ENCODE data around the gene SUSD4. TPM values are rescaled to one million over a fixed set of nuclear protein-coding genes. Genes with fewer than 3 reads are reported as not detected.

The SUSD4 gene, protein sequence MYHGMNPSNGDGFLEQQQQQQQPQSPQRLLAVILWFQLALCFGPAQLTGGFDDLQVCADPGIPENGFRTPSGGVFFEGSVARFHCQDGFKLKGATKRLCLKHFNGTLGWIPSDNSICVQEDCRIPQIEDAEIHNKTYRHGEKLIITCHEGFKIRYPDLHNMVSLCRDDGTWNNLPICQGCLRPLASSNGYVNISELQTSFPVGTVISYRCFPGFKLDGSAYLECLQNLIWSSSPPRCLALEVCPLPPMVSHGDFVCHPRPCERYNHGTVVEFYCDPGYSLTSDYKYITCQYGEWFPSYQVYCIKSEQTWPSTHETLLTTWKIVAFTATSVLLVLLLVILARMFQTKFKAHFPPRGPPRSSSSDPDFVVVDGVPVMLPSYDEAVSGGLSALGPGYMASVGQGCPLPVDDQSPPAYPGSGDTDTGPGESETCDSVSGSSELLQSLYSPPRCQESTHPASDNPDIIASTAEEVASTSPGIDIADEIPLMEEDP
- total RNA-seq (3.9 and 8.3 TPM in 2 replicates), polyA plus RNA-seq (5.1 and 5.6 TPM in 2 replicates)

DNA sequence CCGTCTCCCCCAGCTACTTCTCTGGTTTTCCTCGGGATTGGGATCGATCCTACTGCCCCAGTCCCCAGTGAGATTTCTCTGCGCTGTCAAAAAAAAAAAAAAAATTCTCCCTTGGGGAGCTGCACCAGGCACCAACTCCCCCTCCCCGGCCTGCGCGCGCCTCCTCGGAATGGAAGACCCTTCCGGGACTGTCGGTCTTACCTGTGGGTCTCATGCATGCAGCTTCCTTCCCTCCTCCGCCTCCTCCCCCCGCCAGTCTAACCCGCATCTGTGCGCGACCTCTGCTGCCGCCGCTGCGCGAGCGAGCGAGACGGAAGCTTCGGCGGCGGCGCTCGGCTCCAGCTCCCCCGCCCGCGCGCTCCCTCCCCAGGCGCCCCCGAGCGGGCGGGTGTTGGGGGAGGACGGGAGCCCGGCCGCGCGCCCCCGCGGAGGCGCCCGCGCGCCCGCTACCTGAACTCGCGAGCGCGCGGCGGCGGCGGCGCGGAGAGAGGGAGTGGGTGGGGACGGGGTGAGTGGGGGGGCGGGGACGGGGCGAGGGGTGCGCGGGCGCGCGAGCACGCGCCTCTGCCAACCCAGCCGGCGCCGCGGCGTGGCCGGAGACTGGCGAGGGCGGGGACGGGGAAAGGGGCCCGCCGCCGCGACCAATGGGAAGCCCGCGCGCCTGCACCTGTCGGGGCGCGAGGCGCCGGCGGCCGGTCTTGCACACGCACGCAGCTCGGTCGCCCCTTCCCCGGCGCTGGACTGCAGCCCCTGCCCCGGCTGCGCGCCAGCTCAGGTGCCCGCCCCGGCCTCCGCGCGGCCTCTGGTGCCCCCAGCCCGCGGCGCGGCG lies at the start of gene SUSD4:
Gene SUSD4 (minus strand): TSS at position 321 of the 829 bp plus-strand sequence. CDS start 751 bp downstream, outside the sequence.
- Histone ChIP-seq H3K27me3 (peaks cover 52% of the 10 kb centered on the region), H3K4me2 (peak within 1 kb of the TSS; percentile 99), H3K27ac (no peak within 1 kb of the TSS), H3K9me2 (replicated peaks; ENCODE audit: insufficient read depth) (no peaks in the 10 kb centered on the region), H3K4me1 (ENCODE audit: insufficient read depth) (peaks cover 15% of the 10 kb centered on the region), H2AFZ (peak within 1 kb of the TSS; percentile 40), H3K36me3 (replicated peaks; ENCODE audit: insufficient read depth, low read depth) (no peaks in the 10 kb centered on the region), H3K79me2 (no peaks in the 10 kb centered on the region), H4K20me1 (ENCODE audit: insufficient read depth, poor library complexity, severe bottlenecking) (no peaks in the 10 kb centered on the region), H3K4me3 (peak within 1 kb of the TSS; percentile 29), H3K9me3 (ENCODE audit: low read depth) (no peaks in the 10 kb centered on the region)
- TF ChIP-seq EZH2 (IDR thresholded peaks at IDR 0.05; ENCODE audit: borderline replicate concordance) (no peak), EZH2phosphoT487 (IDR thresholded peaks at IDR 0.05; ENCODE audit: low read depth, severe bottlenecking, unreplicated experiment) (no peak)
- TF ChIP-seq, protein P1, sequence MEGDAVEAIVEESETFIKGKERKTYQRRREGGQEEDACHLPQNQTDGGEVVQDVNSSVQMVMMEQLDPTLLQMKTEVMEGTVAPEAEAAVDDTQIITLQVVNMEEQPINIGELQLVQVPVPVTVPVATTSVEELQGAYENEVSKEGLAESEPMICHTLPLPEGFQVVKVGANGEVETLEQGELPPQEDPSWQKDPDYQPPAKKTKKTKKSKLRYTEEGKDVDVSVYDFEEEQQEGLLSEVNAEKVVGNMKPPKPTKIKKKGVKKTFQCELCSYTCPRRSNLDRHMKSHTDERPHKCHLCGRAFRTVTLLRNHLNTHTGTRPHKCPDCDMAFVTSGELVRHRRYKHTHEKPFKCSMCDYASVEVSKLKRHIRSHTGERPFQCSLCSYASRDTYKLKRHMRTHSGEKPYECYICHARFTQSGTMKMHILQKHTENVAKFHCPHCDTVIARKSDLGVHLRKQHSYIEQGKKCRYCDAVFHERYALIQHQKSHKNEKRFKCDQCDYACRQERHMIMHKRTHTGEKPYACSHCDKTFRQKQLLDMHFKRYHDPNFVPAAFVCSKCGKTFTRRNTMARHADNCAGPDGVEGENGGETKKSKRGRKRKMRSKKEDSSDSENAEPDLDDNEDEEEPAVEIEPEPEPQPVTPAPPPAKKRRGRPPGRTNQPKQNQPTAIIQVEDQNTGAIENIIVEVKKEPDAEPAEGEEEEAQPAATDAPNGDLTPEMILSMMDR (IDR thresholded peaks at IDR 0.05; ENCODE audit: poor library complexity), result no peak
- WGBS (ENCODE audit: low lambda C conversion rate, missing lambda C conversion rate), result 2% methylated on average over 49 of the region's 111 CpGs
- peak; percentile 76 for DNase-seq (ENCODE audit: low spot score)

DNA sequence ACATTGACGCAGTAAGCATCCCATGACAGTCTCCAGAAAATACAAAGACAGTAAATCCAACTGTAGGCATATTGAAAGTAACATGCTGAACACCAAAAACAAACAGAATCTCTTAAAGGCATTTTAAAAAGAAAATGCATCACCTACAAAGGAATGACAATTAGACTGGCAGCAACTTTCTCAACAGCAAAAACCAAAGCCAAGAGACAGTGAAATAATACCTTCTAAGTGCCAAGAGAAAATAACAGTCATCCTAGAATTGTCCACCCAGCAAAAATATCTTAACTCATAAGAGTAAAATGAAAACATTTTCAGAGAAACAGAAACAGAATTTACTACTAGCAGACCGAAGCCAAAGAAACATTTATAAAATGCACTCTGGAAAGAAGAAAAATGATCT lies 49.2 kb upstream of the SUSD4 start:
- TF ChIP-seq EZH2 (IDR thresholded peaks at IDR 0.05; ENCODE audit: borderline replicate concordance) (no peak), EZH2phosphoT487 (IDR thresholded peaks at IDR 0.05; ENCODE audit: low read depth, severe bottlenecking, unreplicated experiment) (no peak)
- TF ChIP-seq, protein P1 (IDR thresholded peaks at IDR 0.05; ENCODE audit: poor library complexity), result no peak
- Histone ChIP-seq H4K20me1 (ENCODE audit: insufficient read depth, poor library complexity, severe bottlenecking) (no peaks in the 10 kb centered on the region), H3K36me3 (replicated peaks; ENCODE audit: insufficient read depth, low read depth) (no peaks in the 10 kb centered on the region), H3K79me2 (no peaks in the 10 kb centered on the region), H3K9me3 (ENCODE audit: low read depth) (no peaks in the 10 kb centered on the region), H3K27me3 (no peaks in the 10 kb centered on the region), H3K4me3 (no peak overlapping the region), H3K4me2 (no peak overlapping the region), H3K9me2 (replicated peaks; ENCODE audit: insufficient read depth) (no peaks in the 10 kb centered on the region), H3K4me1 (ENCODE audit: insufficient read depth) (peaks cover 4% of the 10 kb centered on the region), H3K27ac (no peak overlapping the region), H2AFZ (no peak overlapping the region)
- 93% methylated on average over 2 of the region's 2 CpGs for WGBS (ENCODE audit: low lambda C conversion rate, missing lambda C conversion rate)
- no peak for DNase-seq (ENCODE audit: low spot score)

DNA sequence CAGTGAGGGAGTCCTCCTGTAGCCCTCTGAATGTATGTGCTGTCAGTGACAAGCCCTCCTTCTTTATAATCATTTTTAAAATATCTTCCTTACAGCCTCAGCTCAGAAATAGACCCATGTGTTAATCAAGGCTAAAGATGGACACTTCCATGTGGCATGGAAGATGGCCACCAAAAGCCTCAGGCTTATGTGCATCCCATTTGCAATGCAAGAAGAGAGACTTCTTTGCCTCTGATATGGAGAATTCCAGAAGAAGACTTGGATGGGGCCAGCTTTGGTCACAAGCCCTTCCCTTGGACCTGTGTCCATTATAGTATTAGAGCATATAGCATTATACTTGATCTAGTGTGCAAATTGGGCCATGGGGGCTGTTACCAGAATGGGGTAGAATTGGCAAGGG lies 47.7 kb upstream of the SUSD4 start:
- TF ChIP-seq, protein P1 (IDR thresholded peaks at IDR 0.05; ENCODE audit: poor library complexity), result no peak
- TF ChIP-seq EZH2phosphoT487 (IDR thresholded peaks at IDR 0.05; ENCODE audit: low read depth, severe bottlenecking, unreplicated experiment) (no peak), EZH2 (IDR thresholded peaks at IDR 0.05; ENCODE audit: borderline replicate concordance) (no peak)
- no peak for DNase-seq (ENCODE audit: low spot score)
- Histone ChIP-seq H4K20me1 (ENCODE audit: insufficient read depth, poor library complexity, severe bottlenecking) (no peaks in the 10 kb centered on the region), H3K4me1 (ENCODE audit: insufficient read depth) (peaks cover 4% of the 10 kb centered on the region), H2AFZ (no peak overlapping the region), H3K27me3 (no peaks in the 10 kb centered on the region), H3K4me2 (no peak overlapping the region), H3K27ac (no peak overlapping the region), H3K79me2 (no peaks in the 10 kb centered on the region), H3K36me3 (replicated peaks; ENCODE audit: insufficient read depth, low read depth) (no peaks in the 10 kb centered on the region), H3K9me3 (ENCODE audit: low read depth) (no peaks in the 10 kb centered on the region), H3K9me2 (replicated peaks; ENCODE audit: insufficient read depth) (no peaks in the 10 kb centered on the region), H3K4me3 (no peak overlapping the region)

Data from hepatocyte (in vitro differentiated cells).